IMR-90 (cell line): ENCODE data around the gene ETS1. TPM values are rescaled to one million over a fixed set of nuclear protein-coding genes. Genes with fewer than 3 reads are reported as not detected.

Experiments used
- ATAC-seq: fragments of 200-7000 bp; cut with Tn5 transposase; 2 replicates; pipeline ENCODE4 v1.9.1; 2020; ENCODE audit warnings: low read depth, mild to moderate bottlenecking, moderate library complexity
- BruUV-seq: library from RNA; stranded (reverse); fragments of 400-500 nt; replicated peaks from 2 replicates; lab custom pipeline; 2021; lab: Mats Ljungman, UMichigan
- CTCF ChIA-PET: fragments of 300-600 bp; formaldehyde crosslinking; extraction: SDS; loops from one replicate; lab custom pipeline; 2021; ENCODE audit warnings: antibody characterized with exemption; lab: Yijun Ruan, JAX
- POLR2A ChIA-PET: fragments of 300-600 bp; sonication (Branson Sonifier 250); formaldehyde crosslinking; loops from one replicate; lab custom pipeline; 2022; ENCODE audit warnings: antibody characterized with exemption; ENCODE audit not compliant: unreplicated experiment; lab: Charles Lee
- DNase-seq: peaks from one replicate; pipeline ENCODE4 v3.0.0; 2013
- H2AFZ ChIP-seq: replicated peaks from 2 replicates; pipeline ENCODE3; 2013; ENCODE audit warnings: low read length, mild to moderate bottlenecking; ENCODE audit not compliant: poor library complexity
- H2AK5ac ChIP-seq: 2 replicates; pipeline ENCODE4 v1.6.1; 2013; ENCODE audit warnings: low read depth, low read length, inconsistent platforms
- H2AK9ac ChIP-seq: replicated peaks from 2 replicates; pipeline ENCODE3; 2013; ENCODE audit warnings: mild to moderate bottlenecking, low read depth, low read length, moderate library complexity; ENCODE audit not compliant: poor library complexity
- H2BK120ac ChIP-seq: 2 replicates; pipeline ENCODE4 v1.6.1; 2013; ENCODE audit warnings: low read depth, low read length, inconsistent platforms
- H2BK15ac ChIP-seq: 3 replicates; pipeline ENCODE4 v1.6.1; 2013; ENCODE audit warnings: low read depth, low read length, inconsistent platforms
- H2BK20ac ChIP-seq: 2 replicates; pipeline ENCODE4 v1.6.1; 2013; ENCODE audit warnings: low read depth, mild to moderate bottlenecking, inconsistent platforms, low read length, moderate library complexity
- H2BK5ac ChIP-seq: 2 replicates; pipeline ENCODE4 v1.6.1; 2013; ENCODE audit warnings: mild to moderate bottlenecking, low read depth, low read length, inconsistent platforms; ENCODE audit not compliant: poor library complexity, severe bottlenecking
- H3K14ac ChIP-seq: replicated peaks from 2 replicates; pipeline ENCODE4 v1.6.1; 2013; ENCODE audit warnings: low read depth, low read length, inconsistent platforms
- H3K18ac ChIP-seq: 2 replicates; pipeline ENCODE4 v1.6.1; 2013; ENCODE audit warnings: low read depth, low read length, control low read depth
- H3K23ac ChIP-seq: 2 replicates; pipeline ENCODE4 v1.6.1; 2013; ENCODE audit warnings: low read depth, low read length, inconsistent platforms
- H3K27ac ChIP-seq: 2 replicates; pipeline ENCODE4 v1.5.1; 2013; ENCODE audit warnings: mild to moderate bottlenecking, control low read depth, low read length; ENCODE audit not compliant: insufficient read depth
- H3K27me3 ChIP-seq: 2 replicates; pipeline ENCODE4 v1.6.1; 2013; ENCODE audit warnings: low read length; ENCODE audit not compliant: control insufficient read depth, insufficient read depth
- H3K36me3 ChIP-seq: 2 replicates; pipeline ENCODE4 v1.6.1; 2013; ENCODE audit warnings: low read length, mixed read lengths; ENCODE audit not compliant: control insufficient read depth, insufficient read depth
- H3K4ac ChIP-seq: 2 replicates; pipeline ENCODE4 v1.6.1; 2013; ENCODE audit warnings: low read depth, low read length, inconsistent platforms
- H3K4me1 ChIP-seq: 2 replicates; pipeline ENCODE4 v1.6.1; 2013; ENCODE audit warnings: low read length, mixed read lengths; ENCODE audit not compliant: control insufficient read depth, insufficient read depth
- H3K4me2 ChIP-seq: 2 replicates; pipeline ENCODE4 v1.6.1; 2013; ENCODE audit warnings: low read depth, mild to moderate bottlenecking, control low read depth, low read length, moderate library complexity
- H3K4me3 ChIP-seq: 2 replicates; pipeline ENCODE4 v1.5.1; 2013; ENCODE audit warnings: low read depth, mild to moderate bottlenecking, control low read depth, low read length, moderate library complexity; ENCODE audit not compliant: insufficient read depth
- H3K56ac ChIP-seq: 2 replicates; pipeline ENCODE4 v1.6.1; 2013; ENCODE audit warnings: low read length, inconsistent platforms; ENCODE audit not compliant: insufficient read depth; ENCODE audit errors: extremely low read depth
- H3K79me1 ChIP-seq, 2 experiments: 2 replicates each; pipeline ENCODE4 v1.6.1; 2013; ENCODE audit warnings: low read length in 2 of 2, inconsistent platforms in 1 of 2, low read depth in 1 of 2
- H3K9ac ChIP-seq: 2 replicates; pipeline ENCODE4 v1.6.1; 2013; ENCODE audit warnings: low read depth, low read length, control low read depth
- H3K9me1 ChIP-seq: 2 replicates; pipeline ENCODE4 v1.6.1; 2013; ENCODE audit warnings: low read length, inconsistent platforms; ENCODE audit not compliant: insufficient read depth
- H3K9me3 ChIP-seq: 2 replicates; pipeline ENCODE4 v1.6.1; 2013; ENCODE audit warnings: low read length; ENCODE audit not compliant: control insufficient read depth, insufficient read depth
- H4K20me1 ChIP-seq: 2 replicates; pipeline ENCODE4 v1.6.1; 2013; ENCODE audit warnings: low read length, inconsistent platforms; ENCODE audit not compliant: insufficient read depth
- H4K5ac ChIP-seq: 2 replicates; pipeline ENCODE4 v1.6.1; 2013; ENCODE audit warnings: mild to moderate bottlenecking, low read depth, low read length, control low read depth
- H4K8ac ChIP-seq, 2 experiments: 2 replicates each; pipeline ENCODE4 v1.6.1; 2013; ENCODE audit warnings: low read depth in 2 of 2, low read length in 2 of 2, control low read depth in 1 of 2, inconsistent platforms in 1 of 2
- H4K91ac ChIP-seq: 2 replicates; pipeline ENCODE4 v1.6.1; 2013; ENCODE audit warnings: low read depth, low read length, inconsistent platforms; ENCODE audit not compliant: insufficient read depth
- BHLHE40 ChIP-seq: fragments of 150-350 bp; IDR thresholded peaks from 2 replicates; pipeline ENCODE4 v1.6.1; 2016; ENCODE audit warnings: mild to moderate bottlenecking, low read depth, low read length
- CEBPB ChIP-seq: IDR thresholded peaks from 2 replicates; pipeline ENCODE4 v1.6.1; 2012; ENCODE audit warnings: low read depth, low read length, improper control_type of control experiment
- CHD1 ChIP-seq: IDR thresholded peaks from 2 replicates; pipeline ENCODE4 v1.6.1; 2012; ENCODE audit warnings: low read depth, low read length, improper control_type of control experiment
- CTCF ChIP-seq: conservative IDR thresholded peaks from 2 replicates; pipeline ENCODE4 v1.5.1; 2012; ENCODE audit warnings: mild to moderate bottlenecking, low read depth, low read length, improper control_type of control experiment
- ELK1 ChIP-seq: fragments of 150-350 bp; IDR thresholded peaks from 2 replicates; pipeline ENCODE4 v1.6.1; 2016; ENCODE audit warnings: low read depth, mild to moderate bottlenecking, low read length, moderate library complexity, borderline replicate concordance
- FOS ChIP-seq: fragments of 150-350 bp; IDR thresholded peaks from 2 replicates; pipeline ENCODE4 v1.6.1; 2016; ENCODE audit warnings: low read depth, low read length
- MAFK ChIP-seq: IDR thresholded peaks from 2 replicates; pipeline ENCODE4 v1.6.1; 2012; ENCODE audit warnings: low read depth, low read length, improper control_type of control experiment
- MAZ ChIP-seq: IDR thresholded peaks from 2 replicates; pipeline ENCODE4 v1.6.1; 2012; ENCODE audit warnings: low read depth, mild to moderate bottlenecking, low read length, improper control_type of control experiment, moderate library complexity, borderline replicate concordance
- MXI1 ChIP-seq: IDR thresholded peaks from 2 replicates; pipeline ENCODE4 v1.6.1; 2012; ENCODE audit warnings: low read depth, mild to moderate bottlenecking, low read length, moderate library complexity, borderline replicate concordance
- NFE2L2 ChIP-seq: fragments of 150-350 bp; IDR thresholded peaks from 2 replicates; pipeline ENCODE4 v1.6.1; 2016; ENCODE audit warnings: low read depth, mild to moderate bottlenecking, low read length
- POLR2A ChIP-seq: IDR thresholded peaks from 2 replicates; pipeline ENCODE4 v1.6.1; 2012; ENCODE audit warnings: mild to moderate bottlenecking, low read depth, low read length
- RAD21 ChIP-seq: IDR thresholded peaks from 2 replicates; pipeline ENCODE4 v1.6.1; 2012; ENCODE audit warnings: low read length, improper control_type of control experiment
- RCOR1 ChIP-seq: IDR thresholded peaks from 2 replicates; pipeline ENCODE4 v1.6.1; 2012; ENCODE audit warnings: mild to moderate bottlenecking, low read length, improper control_type of control experiment; ENCODE audit not compliant: insufficient replicate concordance
- RFX5 ChIP-seq: IDR thresholded peaks from 2 replicates; pipeline ENCODE4 v1.8.0; 2012; ENCODE audit warnings: low read depth, mild to moderate bottlenecking, low read length, moderate library complexity
- SMC3 ChIP-seq: fragments of 150-350 bp; IDR thresholded peaks from 2 replicates; pipeline ENCODE4 v1.6.1; 2016; ENCODE audit warnings: low read depth, mild to moderate bottlenecking, antibody characterized with exemption, low read length, moderate library complexity
- USF2 ChIP-seq: fragments of 150-350 bp; IDR thresholded peaks from 2 replicates; pipeline ENCODE4 v1.6.1; 2017; ENCODE audit warnings: mild to moderate bottlenecking, antibody characterized with exemption, low read length, low read depth
- WGBS, 2 experiments: methylation state at CpG; one replicate each; pipeline versions ENCODE4 v1.1.5 to v1.1.7; 2013; ENCODE audit warnings: missing lambda C conversion rate in 2 of 2; ENCODE audit not compliant: insufficient read length in 1 of 2; ENCODE audit errors: extremely low coverage in 2 of 2; 5-methylcytosine and 5-hydroxymethylcytosine counted together
- dilution Hi-C: fragments of 300-500 bp; cut with HindIII; formaldehyde crosslinking; loops from one replicate; pipeline ENCODE4 v1.14.3; 2018; ENCODE audit warnings: low sequenced_read_pairs; ENCODE audit not compliant: unreplicated experiment
- in situ Hi-C: fragments of 300-500 bp; cut with MboI; formaldehyde crosslinking; loops from 3 replicates; pipeline ENCODE4 v1.14.3; 2019; ENCODE audit warnings: low sequenced_read_pairs, inconsistent platforms, mixed read lengths
- intact Hi-C: fragments of 100-400 bp; cut with micrococcal nuclease; formaldehyde crosslinking; loops from 2 replicates; pipeline ENCODE4 v1.10.0; 2022
- polyA plus RNA-seq, 3 experiments: library from polyadenylated mRNA; depleted of rRNA; stranded (reverse); fragments of >200 nt; gene quantifications; 2 replicates each; pipeline ENCODE4 v1.2.3, GENCODE V29; 2012; ENCODE audit warnings: low replicate concordance in 1 of 3
- total RNA-seq: library from RNA; depleted of rRNA; stranded (reverse); fragments of >200 nt; gene quantifications from 2 replicates; pipeline ENCODE4 v1.2.3, GENCODE V29; 2012

ETS1 gene
- total and polyA plus RNA-seq, 2 of the 4 experiments (the other 2 are of a cell fraction): 41.2 to 56.3 TPM

GRCh38 chr11:128477811-128478210, 109.5 kb downstream of the ETS1 start:
- Histone ChIP-seq H3K79me1 (peaks cover 52 to 91% of the 10 kb centered on the region in 2 experiments), H3K14ac (no peak overlapping the region), H2BK15ac (no peak overlapping the region), H3K36me3 (peaks cover 30% of the 10 kb centered on the region), H3K4ac (no peak overlapping the region), H3K9me3 (no peaks in the 10 kb centered on the region), H3K56ac (no peak overlapping the region), H3K4me3 (no peak overlapping the region), H4K91ac (no peak overlapping the region), H2AK9ac (no peak overlapping the region), H2BK5ac (no peak overlapping the region), H3K4me1 (peaks cover 35% of the 10 kb centered on the region), H3K4me2 (no peak overlapping the region), H3K27me3 (no peaks in the 10 kb centered on the region), H4K20me1 (peaks cover 54% of the 10 kb centered on the region), H3K18ac (no peak overlapping the region), H3K9me1 (peaks cover 33% of the 10 kb centered on the region), H2AFZ (no peak overlapping the region), H2BK120ac (no peak overlapping the region), H4K5ac (no peak overlapping the region), H3K23ac (no peak overlapping the region), H2BK20ac (no peak overlapping the region), H3K9ac (no peak overlapping the region), H3K27ac (no peak overlapping the region), H2AK5ac (no peak overlapping the region), H4K8ac (no peak overlapping the region)
- TF ChIP-seq CHD1 (no peak), RAD21 (no peak), FOS (no peak), CTCF (no peak), RFX5 (no peak), SMC3 (no peak), CEBPB (no peak), BHLHE40 (no peak), RCOR1 (no peak), MAFK (no peak), MXI1 (no peak), NFE2L2 (no peak), MAZ (no peak), POLR2A (no peak), ELK1 (no peak), USF2 (no peak)
- dilution Hi-C loops: no loop called here
- in situ Hi-C loops: no loop called here
- CTCF ChIA-PET: no interaction called here
- DNase-seq (no peak), ATAC-seq (no peak)
- intact Hi-C loops: no loop called here
- no TSS peak for BruUV-seq
- POLR2A ChIA-PET: no interaction called here
- no CpG with 5 or more reads among the region's 1 CpG for WGBS, 2 experiments
